ENCODE data around the gene LARGE2.

The LARGE2 gene

GRCh38 chr11:45930951-45931570, 8.6 kb downstream of the LARGE2 start:
- DNase-seq = no peak

- DNase-seq = peak; percentile 59
Measured at GRCh38 chr11:45931739-45932138, 9.3 kb downstream of the LARGE2 start.

GRCh38 chr11:45932217-45932616, 9.8 kb downstream of the LARGE2 start:
- no peak for DNase-seq

DNA sequence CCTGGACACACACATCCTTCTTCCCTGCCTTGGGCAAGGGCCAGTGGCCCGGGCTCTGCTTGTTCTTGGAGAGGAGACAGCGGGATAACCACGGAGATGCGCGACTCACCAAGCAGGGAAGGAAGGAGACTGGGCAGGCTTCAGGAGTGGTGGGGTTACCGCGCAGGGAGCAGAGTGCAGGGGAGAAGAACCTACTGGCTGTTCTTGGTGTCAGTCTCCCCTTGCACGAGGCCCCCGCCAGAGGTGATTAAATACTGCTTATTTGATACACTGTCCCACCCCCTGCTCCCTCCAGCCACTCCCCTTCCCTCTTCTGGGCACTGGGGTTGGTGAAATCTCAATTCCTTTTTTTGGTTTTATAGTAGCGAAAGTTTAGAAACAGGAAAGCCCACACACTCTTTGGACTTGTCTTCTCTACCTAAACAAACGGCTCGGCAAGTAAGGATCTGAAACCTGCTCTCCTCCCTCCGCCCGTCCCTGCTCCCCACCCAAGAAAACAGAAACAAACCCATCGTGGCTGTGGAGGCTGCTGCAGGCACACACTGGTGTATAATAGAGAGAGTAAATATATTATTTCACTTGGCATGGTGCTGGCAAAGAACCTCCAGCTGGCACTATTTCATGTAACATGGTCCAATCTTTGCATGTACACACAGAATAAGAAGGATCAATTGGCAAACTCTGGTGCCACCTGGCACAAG, 10.8 kb downstream of the LARGE2 start:
- DNase-seq = peak; percentile 95

- DNase-seq = no peak
Measured at GRCh38 chr11:45933846-45934579, 11.6 kb downstream of the LARGE2 start.

GRCh38 chr11:45934580-45935318, 12.3 kb downstream of the LARGE2 start:
- DNase-seq = no peak

- peak; percentile 31 for DNase-seq
Measured at GRCh38 chr11:45935349-45936064, 13.1 kb downstream of the LARGE2 start.

GRCh38 chr11:45936511-45937054, 14.1 kb downstream of the LARGE2 start:
- DNase-seq = peak; percentile 52

DNA sequence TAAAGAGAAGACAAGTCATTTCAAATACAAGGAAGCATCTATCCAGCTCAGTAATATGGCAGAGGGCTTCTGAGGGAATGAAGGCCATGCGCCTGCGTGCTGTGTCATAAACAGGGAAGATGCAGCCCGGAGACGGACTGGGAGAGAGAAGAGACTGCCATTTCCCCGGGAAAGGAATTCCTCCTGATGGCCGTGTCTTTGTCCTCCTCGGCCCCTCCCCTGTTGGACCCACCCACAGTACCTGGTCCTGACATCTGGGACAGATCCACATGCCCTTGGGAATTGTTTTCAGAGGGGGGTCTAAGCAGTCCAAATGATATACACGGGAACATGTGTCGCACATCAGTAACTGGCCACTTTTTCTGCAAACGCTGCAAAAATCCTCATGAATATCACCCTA, 15.5 kb downstream of the LARGE2 start:
- no peak for DNase-seq

- no peak for DNase-seq
Measured at GRCh38 chr11:45939836-45940235, 17.4 kb downstream of the LARGE2 start.

- DNase-seq = no peak
Measured at GRCh38 chr11:45941285-45941684, 18.8 kb downstream of the LARGE2 start.

- DNase-seq = no peak
Measured at GRCh38 chr11:45942381-45942780, 19.9 kb downstream of the LARGE2 start.

- DNase-seq = no peak
Measured at GRCh38 chr11:45945397-45945999, 23.0 kb downstream of the LARGE2 start.

DNA sequence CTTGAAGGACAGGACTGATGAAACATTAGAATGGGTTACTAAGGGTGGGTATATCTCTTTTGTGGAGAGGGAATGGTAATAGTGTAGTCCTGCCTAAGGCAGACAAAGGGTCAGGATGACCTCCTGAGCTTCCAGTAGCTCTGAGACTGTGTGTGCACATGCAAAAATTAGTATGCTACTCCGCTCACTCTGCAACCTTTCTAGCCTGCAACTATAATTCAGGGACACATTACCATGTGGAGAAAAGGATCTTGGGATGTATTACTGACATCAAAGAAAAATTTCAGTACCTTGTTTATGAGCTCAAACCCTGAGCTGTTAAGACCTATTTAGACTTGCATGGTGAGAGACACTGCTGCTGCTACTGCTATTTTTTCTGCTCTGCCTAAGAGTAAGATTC, 25.4 kb downstream of the LARGE2 start:
- DNase-seq = no peak

GRCh38 chr11:45948356-45948755, 25.9 kb downstream of the LARGE2 start:
- DNase-seq = no peak

- DNase-seq = no peak
Measured at GRCh38 chr11:45949992-45950407, 27.5 kb downstream of the LARGE2 start.

GRCh38 chr11:45959851-45960250, 37.4 kb downstream of the LARGE2 start:
- no peak for DNase-seq

- DNase-seq = peak; percentile 47
Measured at GRCh38 chr11:45960387-45961095, 38.1 kb downstream of the LARGE2 start.

DNA sequence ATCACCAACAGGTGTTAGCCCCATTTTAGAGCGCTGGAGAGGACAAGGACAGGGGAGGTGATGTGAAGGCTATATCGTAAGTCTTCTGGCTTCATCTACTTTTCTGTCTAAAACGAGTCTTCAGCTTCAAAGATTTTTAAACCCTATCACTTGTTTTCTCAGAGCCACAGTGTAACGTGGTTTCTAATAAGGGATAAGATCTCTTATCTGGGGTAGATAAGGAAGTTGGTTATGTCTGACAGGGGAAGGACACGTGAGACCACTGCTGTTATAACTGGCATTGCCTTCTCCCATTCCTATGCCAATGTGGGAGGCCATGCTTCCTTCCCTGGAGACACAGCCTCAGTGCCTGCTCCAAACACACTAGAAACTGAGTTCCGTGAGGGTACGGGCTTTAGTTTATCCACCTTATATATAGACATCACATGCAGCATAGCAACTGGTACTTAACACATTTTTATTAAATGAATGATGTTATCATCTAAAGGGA, 39.3 kb downstream of the LARGE2 start:
- DNase-seq = no peak

DNA sequence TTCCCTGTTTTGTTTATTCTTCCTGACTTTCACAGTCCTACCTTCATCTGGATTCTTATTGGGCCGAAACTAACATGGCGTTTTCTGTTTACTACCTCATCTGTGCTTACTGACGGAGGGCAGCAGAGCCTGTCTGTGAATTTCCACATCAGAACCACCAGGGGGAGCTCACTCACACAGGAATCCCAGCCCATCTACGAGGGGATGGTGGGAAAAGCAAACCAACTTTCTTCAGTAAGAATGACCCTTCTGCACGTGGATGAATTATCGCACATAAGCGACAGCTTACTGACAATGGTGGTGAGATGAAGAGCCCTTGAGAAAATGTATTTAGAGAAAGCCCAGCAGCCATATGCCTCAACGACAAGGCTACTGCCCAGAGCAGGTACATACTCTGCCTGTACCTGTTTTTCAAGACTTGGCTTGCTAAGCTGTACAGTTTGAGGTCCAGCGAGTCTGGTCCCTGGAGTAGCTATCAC, 42.5 kb downstream of the LARGE2 start:
- peak; percentile 67 for DNase-seq

DNA sequence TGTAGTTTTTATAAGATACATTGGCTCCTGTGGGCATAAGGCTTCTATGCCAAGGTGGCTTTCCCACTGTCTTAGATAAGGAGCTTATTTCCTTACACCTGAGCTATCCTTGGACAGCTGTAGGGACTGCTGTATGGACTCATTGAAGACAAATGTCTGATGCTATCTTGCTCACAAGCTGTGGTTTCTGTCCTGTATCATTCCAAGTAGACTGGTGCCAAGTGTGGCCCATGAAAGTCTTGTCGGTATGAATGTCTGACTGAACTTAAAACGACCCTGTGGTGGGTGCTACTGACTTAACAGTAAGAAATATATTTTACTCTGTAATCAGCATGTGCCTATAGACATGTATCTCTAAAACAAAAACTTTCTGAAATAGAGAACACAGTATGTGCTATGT, 45.0 kb downstream of the LARGE2 start:
- no peak for DNase-seq

All from MV-4-11 (cell line).